ENCODE measurements around the gene SLC44A3.

GRCh38 chr1:94926126-94926914 lies 106.2 kb downstream of the SLC44A3 start:
- TF ChIP-seq EZH2phosphoT487 (IDR thresholded peaks at IDR 0.05; ENCODE audit: unreplicated experiment) (no peak), CTCF (conservative IDR thresholded peaks at IDR 0.05; ENCODE audit: low read depth in 2 of 2) (peak; percentile 36 to 56; a peak in 2 of 4 replicates)

Data from GM23338 (cell line).